GM06990 (cell line): Measurements from ENCODE around the gene IFNAR1.

ENCODE experiments used
- DNase-seq: peaks from one replicate; pipeline ENCODE4 v3.0.0-alpha.2; 2011; ENCODE audit not compliant: insufficient read length; ENCODE audit errors: extremely low read depth
- H3K27me3 ChIP-seq: replicated peaks from 2 replicates; pipeline ENCODE4 v1.6.0; 2011; ENCODE audit warnings: low read length; ENCODE audit not compliant: control insufficient read depth, insufficient read depth
- H3K36me3 ChIP-seq: 2 replicates; pipeline ENCODE4 v1.5.1; 2011; ENCODE audit warnings: low read length; ENCODE audit not compliant: control insufficient read depth, insufficient read depth
- H3K4me3 ChIP-seq: replicated peaks from 2 replicates; pipeline ENCODE4 v1.5.1; 2011; ENCODE audit warnings: low read depth, mild to moderate bottlenecking, control low read depth, low read length
- TF ChIP-seq, protein P1 (sequence below): IDR thresholded peaks from 2 replicates; pipeline ENCODE4 v1.5.1; 2011; ENCODE audit warnings: low read length, control low read depth, mild to moderate bottlenecking, inconsistent platforms; ENCODE audit not compliant: insufficient read depth, poor library complexity, severe bottlenecking

The IFNAR1 gene

DNA sequence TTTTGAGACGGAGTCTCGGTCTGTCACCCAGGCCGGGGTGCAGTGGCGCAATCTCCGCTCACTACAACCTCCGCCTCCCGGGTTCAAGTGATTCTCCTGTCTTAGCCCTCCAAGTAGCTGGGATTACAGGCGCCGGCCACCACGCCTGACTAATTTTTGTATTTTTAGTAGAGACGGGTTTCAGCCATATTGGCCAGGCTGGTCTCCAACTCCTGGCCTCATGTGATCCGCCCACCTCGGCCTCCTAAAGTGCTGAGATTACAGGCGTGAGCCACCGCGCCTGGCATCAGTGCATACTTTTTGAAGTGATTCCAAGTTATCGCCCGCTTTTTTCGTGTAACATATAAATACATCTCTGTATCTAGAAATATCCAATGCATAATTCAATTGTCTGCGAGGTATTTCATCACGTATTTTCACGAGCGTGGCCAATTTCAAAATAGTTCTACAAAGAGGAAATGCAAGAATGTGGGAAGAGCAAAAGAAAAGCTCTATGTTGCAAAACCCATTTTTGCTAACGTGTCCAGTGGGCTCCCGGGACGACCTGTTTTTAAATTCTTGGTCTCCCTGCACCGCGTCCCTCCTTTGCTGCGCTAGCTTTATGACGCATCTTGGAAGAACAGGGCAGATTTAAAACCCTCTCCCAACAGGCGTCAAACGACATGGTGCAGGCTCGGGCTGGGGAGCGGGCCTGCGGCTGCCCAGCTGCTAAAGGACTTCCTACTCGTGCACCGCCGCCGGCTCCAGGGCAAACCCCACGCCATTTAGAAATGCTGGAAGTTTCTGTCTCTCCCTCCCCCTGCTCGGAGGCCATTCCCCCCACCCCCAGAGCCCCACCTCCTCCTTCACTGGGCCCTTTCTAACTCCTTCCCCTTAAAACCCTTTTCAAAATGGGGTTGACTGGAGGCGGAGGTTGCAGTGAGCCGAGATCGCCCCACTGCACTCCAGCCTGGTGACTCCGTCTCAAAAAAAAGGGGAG is 77.5 kb downstream of the IFNAR1 start:
- TF ChIP-seq, protein P1, sequence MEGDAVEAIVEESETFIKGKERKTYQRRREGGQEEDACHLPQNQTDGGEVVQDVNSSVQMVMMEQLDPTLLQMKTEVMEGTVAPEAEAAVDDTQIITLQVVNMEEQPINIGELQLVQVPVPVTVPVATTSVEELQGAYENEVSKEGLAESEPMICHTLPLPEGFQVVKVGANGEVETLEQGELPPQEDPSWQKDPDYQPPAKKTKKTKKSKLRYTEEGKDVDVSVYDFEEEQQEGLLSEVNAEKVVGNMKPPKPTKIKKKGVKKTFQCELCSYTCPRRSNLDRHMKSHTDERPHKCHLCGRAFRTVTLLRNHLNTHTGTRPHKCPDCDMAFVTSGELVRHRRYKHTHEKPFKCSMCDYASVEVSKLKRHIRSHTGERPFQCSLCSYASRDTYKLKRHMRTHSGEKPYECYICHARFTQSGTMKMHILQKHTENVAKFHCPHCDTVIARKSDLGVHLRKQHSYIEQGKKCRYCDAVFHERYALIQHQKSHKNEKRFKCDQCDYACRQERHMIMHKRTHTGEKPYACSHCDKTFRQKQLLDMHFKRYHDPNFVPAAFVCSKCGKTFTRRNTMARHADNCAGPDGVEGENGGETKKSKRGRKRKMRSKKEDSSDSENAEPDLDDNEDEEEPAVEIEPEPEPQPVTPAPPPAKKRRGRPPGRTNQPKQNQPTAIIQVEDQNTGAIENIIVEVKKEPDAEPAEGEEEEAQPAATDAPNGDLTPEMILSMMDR: no peak
- no peaks in the 10 kb centered on the region; the same call in 1 of the 2 replicates for H3K36me3 ChIP-seq
- DNase-seq: peak; percentile 49
- peak overlapping the region; percentile 90 for H3K4me3 ChIP-seq
- H3K27me3 ChIP-seq: no peaks in the 10 kb centered on the region

DNA sequence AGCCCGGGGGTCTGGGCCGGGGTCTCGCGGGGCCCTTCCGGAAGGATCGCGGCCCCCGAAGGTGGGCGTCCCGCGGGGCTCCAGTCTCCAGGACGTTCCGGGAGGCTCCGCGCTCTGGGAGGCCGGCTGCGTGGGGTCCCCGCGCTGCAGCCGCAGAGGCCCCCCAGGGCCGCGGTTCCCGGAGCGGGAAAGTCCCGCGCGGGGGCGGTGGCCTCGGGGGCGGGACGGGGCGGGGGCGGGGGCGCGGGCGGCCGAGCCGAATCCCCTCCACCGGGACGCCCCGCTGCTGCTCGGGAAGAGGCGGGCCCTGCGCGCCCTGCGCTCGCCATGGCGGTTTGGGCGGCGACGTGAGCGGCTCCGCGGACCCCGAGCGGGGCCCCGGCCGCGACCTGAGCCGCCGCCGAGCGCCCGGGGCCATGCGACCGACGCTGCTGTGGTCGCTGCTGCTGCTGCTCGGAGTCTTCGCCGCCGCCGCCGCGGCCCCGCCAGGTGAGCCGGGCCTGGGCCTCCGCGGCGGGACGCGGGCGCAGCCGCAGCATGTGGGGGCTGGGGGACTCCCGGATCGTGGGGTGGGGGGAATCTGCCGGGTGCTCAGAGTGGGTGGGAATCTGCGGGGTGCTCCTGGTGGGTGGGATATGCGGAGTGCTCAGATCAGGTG is 78.5 kb downstream of the IFNAR1 start, which contains the start of gene IFNGR2:
TSS of gene IFNGR2 (plus strand) at position 286 of the 658 bp plus-strand sequence. CDS start at position 417, 131 bp downstream.
- peak within 1 kb of the TSS; percentile 90 for H3K4me3 ChIP-seq
- TF ChIP-seq, protein P1: no peak
- DNase-seq: peak; percentile 70
- H3K36me3 ChIP-seq: no peaks in the 10 kb centered on the region; the same call in none of the 2 replicates
- no peaks in the 10 kb centered on the region for H3K27me3 ChIP-seq

DNA sequence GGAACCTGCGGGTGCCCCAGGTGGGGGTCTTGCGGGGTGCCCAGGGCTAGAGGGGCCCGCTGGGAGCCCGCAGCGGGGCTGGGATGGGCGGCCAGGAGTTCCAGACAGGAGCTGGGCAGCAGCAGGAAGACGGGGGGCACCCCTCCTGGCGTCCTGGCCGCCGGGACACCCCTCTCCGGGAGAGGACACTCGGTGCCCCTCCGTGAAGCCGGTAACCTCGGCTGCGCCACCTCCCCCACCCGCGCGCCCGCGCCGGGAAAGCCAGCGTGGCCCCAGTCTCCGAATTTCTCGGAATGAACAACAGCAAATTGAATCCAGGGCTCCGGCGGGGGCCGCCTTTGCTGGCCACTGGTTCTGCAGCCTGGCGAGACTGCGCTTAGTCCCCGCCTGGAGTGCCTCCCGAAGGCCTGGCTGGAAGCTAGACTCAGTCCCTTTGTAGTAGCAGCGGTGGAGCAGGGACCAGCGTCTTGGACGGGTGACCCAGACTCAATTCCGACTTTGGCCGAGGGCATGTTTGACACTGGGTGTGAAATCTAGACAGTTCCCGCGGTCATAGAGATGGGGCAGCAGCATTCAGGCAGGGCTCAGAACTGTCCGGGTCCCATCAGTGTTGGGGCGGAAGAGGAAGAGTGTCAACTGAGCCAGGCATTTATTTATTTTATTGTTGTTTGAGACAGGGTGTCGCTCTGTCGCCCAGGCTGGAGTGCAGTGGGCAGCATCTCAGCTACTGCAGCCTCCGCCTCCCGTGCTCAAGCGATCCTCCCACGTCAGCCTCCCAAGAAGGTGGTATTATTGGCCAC is 79.2 kb downstream of the IFNAR1 start:
- peak; percentile 69 for DNase-seq
- TF ChIP-seq, protein P1: no peak
- Histone ChIP-seq H3K36me3 (no peaks in the 10 kb centered on the region; the same call in none of the 2 replicates), H3K4me3 (peak overlapping the region; percentile 90), H3K27me3 (no peaks in the 10 kb centered on the region)

DNA sequence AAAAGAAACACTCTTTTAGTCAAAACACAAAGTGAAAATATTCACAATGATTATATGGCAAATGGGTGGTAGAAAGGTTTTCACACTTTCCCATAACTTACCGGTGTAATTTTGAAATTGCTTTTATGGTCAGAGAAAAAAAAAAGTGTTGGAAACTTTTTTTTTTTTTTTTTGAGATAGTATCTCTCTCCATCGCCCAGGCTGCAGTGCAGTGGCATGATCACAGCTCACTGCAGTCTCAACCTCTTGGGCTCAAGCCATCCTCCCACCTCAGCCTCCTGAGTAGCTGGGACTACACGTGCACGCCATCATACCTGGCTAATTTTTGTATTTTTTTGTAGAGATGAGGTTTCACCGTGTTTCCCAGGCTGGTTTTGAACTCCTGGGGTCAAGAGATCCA is 81.7 kb downstream of the IFNAR1 start:
- Histone ChIP-seq H3K36me3 (peaks cover 7% of the 10 kb centered on the region), H3K4me3 (peak overlapping the region; percentile 90)

More for the DNA sequence above, 81.7 kb downstream of the IFNAR1 start:
- H3K27me3 ChIP-seq: no peaks in the 10 kb centered on the region
- TF ChIP-seq, protein P1: no peak
- no peak for DNase-seq
